K562 (cell line): Measurements from ENCODE around the gene TTC28. TPM values are rescaled to one million over a fixed set of nuclear protein-coding genes. Genes with fewer than 3 reads are reported as not detected.

Experiments
- BRF2 ChIP-seq: IDR thresholded peaks from 3 replicates; pipeline ENCODE4 v1.6.1; 2011; ENCODE audit warnings: borderline replicate concordance, mild to moderate bottlenecking; ENCODE audit not compliant: insufficient read length, insufficient read depth
- CBX1 ChIP-seq: sonication (generic); IDR thresholded peaks from 2 replicates; pipeline ENCODE4 v1.6.1; 2016; ENCODE audit warnings: antibody characterized with exemption, low read depth, mild to moderate bottlenecking
- FOXK2 ChIP-seq, 2 experiments: fragments of 450-650 bp; IDR thresholded peaks in 1 of 2; conservative IDR thresholded peaks in 1 of 2; 2 replicates each; pipeline ENCODE4 v1.6.1; 2016; ENCODE audit warnings: low read depth in 2 of 2, mild to moderate bottlenecking in 1 of 2
- KLF6 ChIP-seq: fragments of 250-450 bp; sonication (Bioruptor Pico); IDR thresholded peaks from 2 replicates; pipeline ENCODE4 v1.4.0; 2020; ENCODE audit warnings: mild to moderate bottlenecking, moderate library complexity, borderline replicate concordance
- MXD1 ChIP-seq: fragments of 250-450 bp; sonication (Bioruptor Pico); IDR thresholded peaks from 2 replicates; pipeline ENCODE4 v1.8.0; 2021; ENCODE audit warnings: borderline replicate concordance, mild to moderate bottlenecking, moderate library complexity; ENCODE audit not compliant: poor library complexity, severe bottlenecking
- NCOA1 ChIP-seq: fragments of 450-650 bp; IDR thresholded peaks from 2 replicates; pipeline ENCODE4 v1.6.1; 2016; ENCODE audit warnings: low read depth
- SIN3A ChIP-seq, 2 experiments: fragments of 150-350 bp in 1 of 2; IDR thresholded peaks; 2 replicates each; pipeline ENCODE4 v1.6.1; 2011 to 2016; ENCODE audit warnings: borderline replicate concordance in 2 of 2, low read depth in 2 of 2, low read length in 2 of 2, mild to moderate bottlenecking in 2 of 2, moderate library complexity in 2 of 2; ENCODE audit not compliant: control insufficient read depth in 1 of 2
- ZBTB9 ChIP-seq: fragments of 450-650 bp; formaldehyde crosslinking; IDR thresholded peaks from 2 replicates; pipeline ENCODE4 v1.4.0; 2020; ENCODE audit warnings: mild to moderate bottlenecking, moderate library complexity
- ZEB2 ChIP-seq: fragments of 450-650 bp; IDR thresholded peaks from 2 replicates; pipeline ENCODE4 v1.6.1; 2016
- ZNF146 ChIP-seq: IDR thresholded peaks from one replicate; pipeline ENCODE4 v1.6.1; 2018; ENCODE audit warnings: missing compliant biosample characterization; ENCODE audit not compliant: unreplicated experiment
- ZNF197 ChIP-seq: fragments of 200-800 bp; sonication (Bioruptor generic); IDR thresholded peaks from 2 replicates; pipeline ENCODE4 v1.6.1; 2016; ENCODE audit warnings: low read depth, missing genetic modification characterization, missing compliant biosample characterization
- polyA plus RNA-seq, 8 experiments: library from polyadenylated mRNA; depleted of rRNA in 4 of 8; stranded (reverse) in 5 of 8; unstranded in 3 of 8; fragments of >200 nt; fragmentation: Nextera tagmentation in 2 of 8; fragmentation: Illumina TruSeq in 1 of 8; extraction: Ambion mirVana in 2 of 8; extraction: Trizol in 1 of 8; gene quantifications; 2 replicates each; pipeline versions ENCODE4 v1.2.1 to v1.2.3, GENCODE V29; 2011 to 2014; ENCODE audit warnings: inconsistent platforms in 1 of 8, missing spikeins in 1 of 8
- total RNA-seq, 7 experiments: library from RNA; depleted of rRNA in 6 of 7; stranded (reverse); fragments of >200 nt in 6 of 7; fragmentation: Illumina TruSeq in 2 of 7; extraction: Trizol in 2 of 7; gene quantifications; 2 replicates each; pipeline versions ENCODE4 v1.2.1 to v1.2.3, GENCODE V29; 2011 to 2021; ENCODE audit warnings: low replicate concordance in 1 of 7

The TTC28 gene
- total and polyA plus RNA-seq, 9 of the 15 experiments (the other 6 are each of a cell fraction or from before 2014, with no cell fraction given) = 0.22 to 10.7 (median 3.1) TPM

- TF ChIP-seq CBX1 (no peak), FOXK2 (conservative IDR thresholded peaks at IDR 0.05 in 1 of 2, IDR thresholded peaks at IDR 0.05 in 1 of 2; ENCODE audit: low read depth in 2 of 2) (no peak), MXD1 (CRISPR knock-in tag) (no peak), BRF2 (no peak), ZBTB9 (CRISPR knock-in tag) (no peak), NCOA1 (no peak), ZEB2 (no peak), SIN3A (IDR thresholded peaks at IDR 0.05; ENCODE audit: borderline replicate concordance in 2 of 2, control insufficient read depth in 1 of 2, low read depth in 2 of 2, low read length in 2 of 2) (no peak), KLF6 (CRISPR knock-in tag) (no peak), ZNF146 (CRISPR knock-in tag) (no peak), ZNF197 (no peak)
These were observed 419.0 kb downstream of the TTC28 start (continued) for GRCh38 chr22:28260619-28261018.
